B cell (primary cell): Measurements from ENCODE around the gene DCLK1. TPM values are rescaled to one million over a fixed set of nuclear protein-coding genes. Genes with fewer than 3 reads are reported as not detected.

Experiments used
- ATAC-seq: fragments of 200-7000 bp; cut with Tn5 transposase; one replicate; pipeline ENCODE4 v1.10.0; 2021; ENCODE audit warnings: low read depth, mild to moderate bottlenecking, moderate number of reproducible peaks, moderate library complexity
- CTCF ChIA-PET: fragments of 350-600 bp; sonication (Branson Sonifier 250); formaldehyde crosslinking; loops from one replicate; lab custom pipeline; 2021; ENCODE audit warnings: antibody characterized with exemption, inconsistent platforms; lab: Charles Lee
- POLR2A ChIA-PET: fragments of 350-600 bp; sonication (Branson Sonifier 250); formaldehyde crosslinking; loops from one replicate; lab custom pipeline; 2021; ENCODE audit warnings: antibody characterized with exemption; lab: Charles Lee
- DNase-seq: peaks from one replicate; pipeline ENCODE4 v3.0.0; 2013
- H2AFZ ChIP-seq: 2 replicates; pipeline ENCODE4 v1.6.1; 2012; ENCODE audit warnings: mild to moderate bottlenecking, low read depth, low read length; ENCODE audit not compliant: insufficient read depth, poor library complexity, severe bottlenecking
- H3K27ac ChIP-seq, 2 donors: 1 replicate in 1 of 2; 2 replicates in 1 of 2; pipeline ENCODE4 v1.5.1; 2012 to 2013; ENCODE audit warnings: low read length in 2 of 2, mild to moderate bottlenecking in 2 of 2, moderate library complexity in 1 of 2
- H3K27me3 ChIP-seq, 4 experiments: fragments of 200-600 bp in 1 of 4; sonication (generic) in 1 of 4; replicated peaks in 1 of 4; 1 replicate in 2 of 4; 2 replicates in 2 of 4; pipeline versions ENCODE4 v1.6.1 to v1.7.0; 2013 to 2016; ENCODE audit warnings: low read length in 3 of 4, mild to moderate bottlenecking in 2 of 4, mixed read lengths in 1 of 4, moderate library complexity in 1 of 4; ENCODE audit not compliant: insufficient read depth in 4 of 4, control insufficient read depth in 3 of 4; ENCODE audit errors: control extremely low read depth in 1 of 4
- H3K36me3 ChIP-seq, 2 experiments: replicated peaks in 1 of 2; 1 replicate in 1 of 2; 2 replicates in 1 of 2; pipeline versions ENCODE4 v1.6.1 to v1.7.1; 2013; ENCODE audit warnings: low read length in 1 of 2; ENCODE audit not compliant: insufficient read depth in 2 of 2, control insufficient read depth in 1 of 2; ENCODE audit errors: control extremely low read depth in 1 of 2, extremely low read depth in 1 of 2
- H3K4me1 ChIP-seq, 2 donors: fragments of 200-600 bp in 1 of 2; sonication (generic) in 1 of 2; 1 replicate in 1 of 2; 2 replicates in 1 of 2; pipeline versions ENCODE4 v1.5.1 to v1.6.1; 2013 to 2017; ENCODE audit warnings: low read length in 2 of 2; ENCODE audit not compliant: control insufficient read depth in 2 of 2, insufficient read depth in 2 of 2
- H3K4me2 ChIP-seq: replicated peaks from 2 replicates; pipeline ENCODE3; 2012; ENCODE audit warnings: mild to moderate bottlenecking, low read depth, low read length; ENCODE audit not compliant: poor library complexity, severe bottlenecking
- H3K4me3 ChIP-seq, 5 experiments: fragments of 200-600 bp in 1 of 5; sonication (generic) in 1 of 5; 1 replicate in 3 of 5; 2 replicates in 2 of 5; pipeline versions ENCODE4 v1.5.1 to v1.7.0; 2011 to 2016; ENCODE audit warnings: low read length in 4 of 5, mild to moderate bottlenecking in 4 of 5, low read depth in 2 of 5, control low read depth in 1 of 5, moderate library complexity in 1 of 5; ENCODE audit not compliant: insufficient read depth in 1 of 5; ENCODE audit errors: control extremely low read depth in 1 of 5, extremely low read depth in 1 of 5
- H3K79me2 ChIP-seq: fragments of 200-600 bp; sonication (generic); one replicate; pipeline ENCODE4 v1.6.0; 2016; ENCODE audit warnings: low read length; ENCODE audit not compliant: control insufficient read depth, insufficient read depth
- H3K9ac ChIP-seq: fragments of 200-600 bp; sonication (generic); 2 replicates; pipeline ENCODE4 v1.6.1; 2017; ENCODE audit warnings: mild to moderate bottlenecking, low read length, moderate library complexity
- H3K9me3 ChIP-seq, 3 donors: one replicate each; pipeline versions ENCODE4 v1.6.1 to v1.7.1; 2013; ENCODE audit warnings: low read length in 2 of 3; ENCODE audit not compliant: control insufficient read depth in 2 of 3, insufficient read depth in 1 of 3; ENCODE audit errors: control extremely low read depth in 1 of 3
- H4K20me1 ChIP-seq: 2 replicates; pipeline ENCODE4 v1.6.0; 2012; ENCODE audit warnings: mild to moderate bottlenecking, low read length; ENCODE audit not compliant: insufficient read depth, control insufficient read depth, poor library complexity, severe bottlenecking
- H3K27ac Mint-ChIP-seq: one replicate; pipeline ENCODE4 v1.8.0; 2021; ENCODE audit warnings: mixed read lengths
- H3K27me3 Mint-ChIP-seq: one replicate; pipeline ENCODE4 v1.8.0; 2021; ENCODE audit warnings: mixed read lengths
- H3K4me1 Mint-ChIP-seq: one replicate; pipeline ENCODE4 v1.8.0; 2021; ENCODE audit warnings: mixed read lengths
- H3K4me3 Mint-ChIP-seq: one replicate; pipeline ENCODE4 v1.8.0; 2021; ENCODE audit warnings: mixed read lengths
- H3K9me3 Mint-ChIP-seq: one replicate; pipeline ENCODE4 v1.8.0; 2022; ENCODE audit warnings: mixed read lengths; ENCODE audit not compliant: insufficient read depth
- EZH2 ChIP-seq: IDR thresholded peaks from 2 replicates; pipeline ENCODE4 v1.6.1; 2012; ENCODE audit warnings: borderline replicate concordance, low read depth, mild to moderate bottlenecking, moderate library complexity, low read length; ENCODE audit not compliant: insufficient read depth, poor library complexity, severe bottlenecking
- WGBS: methylation state at CpG from one replicate; pipeline ENCODE4 v1.1.5; 2013; ENCODE audit warnings: missing lambda C conversion rate; ENCODE audit not compliant: insufficient coverage; 5-methylcytosine and 5-hydroxymethylcytosine counted together
- intact Hi-C: fragments of 100-400 bp; cut with micrococcal nuclease; formaldehyde crosslinking; loops from one replicate; pipeline ENCODE4 v1.10.0; 2022
- polyA plus RNA-seq: library from polyadenylated mRNA; depleted of rRNA; stranded (reverse); fragments of >200 nt; gene quantifications from 2 replicates; pipeline ENCODE4 v1.2.3, GENCODE V29; 2012
- total RNA-seq, 2 donors: library from RNA; stranded (reverse); fragments of 120-200 nt in 1 of 2; gene quantifications; 1 replicate in 1 of 2; 2 replicates in 1 of 2; pipeline versions ENCODE4 v1.2.3 to v1.2.4, GENCODE V29; 2013 to 2022
- TF ChIP-seq, protein P1 (sequence below): fragments of 200-600 bp; IDR thresholded peaks from one replicate; pipeline ENCODE4 v1.8.0; 2022; ENCODE audit warnings: antibody characterized with exemption, mild to moderate bottlenecking

Gene DCLK1
- total and polyA plus RNA-seq, 2 donors (not counting 1 experiment from before 2014, with no cell fraction given) = not detected

DNA sequence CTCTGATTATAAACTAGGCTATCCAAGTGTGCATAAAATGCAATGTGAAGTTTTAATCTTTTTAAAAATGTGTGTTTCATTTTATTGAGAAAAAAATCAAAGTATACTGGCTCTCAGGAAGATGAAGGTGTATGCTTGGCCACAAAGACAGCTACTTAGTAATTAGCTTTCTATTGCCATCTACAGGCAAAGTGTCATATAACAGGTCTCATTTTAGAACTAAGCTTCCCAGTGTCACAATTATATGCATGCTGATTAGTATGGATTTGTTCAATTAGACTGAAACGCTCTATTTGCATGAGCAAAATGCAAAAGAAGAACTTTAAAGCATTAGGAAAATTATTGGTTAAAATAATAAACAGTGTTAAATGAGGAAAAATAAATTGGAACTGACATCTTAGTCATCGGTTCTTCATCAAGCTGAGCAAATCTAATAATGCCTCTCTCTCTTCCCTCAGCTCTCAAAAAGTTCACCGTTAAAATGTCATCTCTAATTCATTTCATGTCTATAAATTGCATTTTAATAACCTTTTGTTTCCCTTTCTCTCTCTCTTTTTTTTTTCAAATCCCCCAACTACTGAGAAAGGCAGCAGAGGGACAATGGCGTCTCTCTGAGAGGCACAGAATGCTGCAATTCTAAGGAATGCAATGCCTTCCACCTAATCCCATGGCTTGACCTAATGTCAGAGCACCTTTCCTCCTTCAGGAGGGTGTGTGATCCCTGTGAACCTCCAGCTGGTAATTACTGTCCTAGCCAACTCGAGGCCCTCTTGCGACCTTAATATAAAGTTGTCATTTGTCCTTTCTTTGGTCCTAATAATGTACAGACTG is 341.6 kb downstream of the DCLK1 start:
- DNase-seq = no peak
- no peak for TF ChIP-seq EZH2
- TF ChIP-seq, protein P1, sequence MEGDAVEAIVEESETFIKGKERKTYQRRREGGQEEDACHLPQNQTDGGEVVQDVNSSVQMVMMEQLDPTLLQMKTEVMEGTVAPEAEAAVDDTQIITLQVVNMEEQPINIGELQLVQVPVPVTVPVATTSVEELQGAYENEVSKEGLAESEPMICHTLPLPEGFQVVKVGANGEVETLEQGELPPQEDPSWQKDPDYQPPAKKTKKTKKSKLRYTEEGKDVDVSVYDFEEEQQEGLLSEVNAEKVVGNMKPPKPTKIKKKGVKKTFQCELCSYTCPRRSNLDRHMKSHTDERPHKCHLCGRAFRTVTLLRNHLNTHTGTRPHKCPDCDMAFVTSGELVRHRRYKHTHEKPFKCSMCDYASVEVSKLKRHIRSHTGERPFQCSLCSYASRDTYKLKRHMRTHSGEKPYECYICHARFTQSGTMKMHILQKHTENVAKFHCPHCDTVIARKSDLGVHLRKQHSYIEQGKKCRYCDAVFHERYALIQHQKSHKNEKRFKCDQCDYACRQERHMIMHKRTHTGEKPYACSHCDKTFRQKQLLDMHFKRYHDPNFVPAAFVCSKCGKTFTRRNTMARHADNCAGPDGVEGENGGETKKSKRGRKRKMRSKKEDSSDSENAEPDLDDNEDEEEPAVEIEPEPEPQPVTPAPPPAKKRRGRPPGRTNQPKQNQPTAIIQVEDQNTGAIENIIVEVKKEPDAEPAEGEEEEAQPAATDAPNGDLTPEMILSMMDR = peak; percentile 34
- Histone ChIP-seq H3K4me3 (no peak overlapping the region), H3K4me2 (no peak overlapping the region), H3K27ac (no peak overlapping the region), H3K27me3 (no peaks in the 10 kb centered on the region), H2AFZ (no peak overlapping the region), H4K20me1 (no peaks in the 10 kb centered on the region), H3K36me3 (no peaks in the 10 kb centered on the region), H3K9me3 (no peaks in the 10 kb centered on the region), H3K4me1 (no peaks in the 10 kb centered on the region), H3K9ac (no peak overlapping the region), H3K79me2 (no peaks in the 10 kb centered on the region)
- no peak for ATAC-seq
- H3K27me3 Mint-ChIP-seq = no peaks in the 10 kb centered on the region
- POLR2A ChIA-PET = no interaction called here
- intact Hi-C loops = no loop called here
- CTCF ChIA-PET = no interaction called here
- H3K9me3 Mint-ChIP-seq = no peaks in the 10 kb centered on the region
- no peak overlapping the region for H3K4me3 Mint-ChIP-seq
- H3K4me1 Mint-ChIP-seq = no peaks in the 10 kb centered on the region
- no peak overlapping the region for H3K27ac Mint-ChIP-seq
- 100% methylated on average over 2 of the region's 6 CpGs for WGBS

DNA sequence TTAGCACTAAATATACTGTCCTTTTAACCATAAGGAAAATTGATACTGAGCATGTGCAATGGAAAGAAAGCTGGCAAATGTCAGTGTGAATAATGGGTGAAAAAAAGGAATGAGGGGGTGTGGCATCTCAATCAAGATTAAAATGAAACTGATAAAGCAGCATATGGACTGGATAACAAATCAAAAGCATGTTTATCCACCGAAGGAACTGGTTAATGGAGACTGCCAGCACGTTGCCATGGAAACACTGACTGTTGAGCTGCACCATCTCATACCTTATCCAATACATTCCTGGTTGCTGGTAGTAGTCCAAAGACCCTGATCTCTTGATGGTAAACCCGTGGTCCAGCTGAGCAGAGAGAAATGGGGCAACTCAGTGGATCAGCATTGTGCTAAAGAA is 343.2 kb downstream of the DCLK1 start:
- no peak for TF ChIP-seq EZH2
- TF ChIP-seq, protein P1 = no peak
- 74% methylated on average over 3 of the region's 3 CpGs for WGBS
- DNase-seq (no peak), ATAC-seq (no peak)
- Histone ChIP-seq H3K27ac (no peak overlapping the region), H3K79me2 (no peaks in the 10 kb centered on the region), H4K20me1 (no peaks in the 10 kb centered on the region), H3K4me1 (no peaks in the 10 kb centered on the region), H3K9ac (no peak overlapping the region), H3K9me3 (no peaks in the 10 kb centered on the region), H3K27me3 (no peaks in the 10 kb centered on the region), H3K36me3 (no peaks in the 10 kb centered on the region), H3K4me2 (no peak overlapping the region), H3K4me3 (no peak overlapping the region), H2AFZ (no peak overlapping the region)
- H3K4me1 Mint-ChIP-seq = no peaks in the 10 kb centered on the region
- ChIA-PET CTCF (no interaction called here), POLR2A (no interaction called here)
- H3K27ac Mint-ChIP-seq = no peak overlapping the region
- no peaks in the 10 kb centered on the region for H3K9me3 Mint-ChIP-seq
- no peaks in the 10 kb centered on the region for H3K27me3 Mint-ChIP-seq
- no peak overlapping the region for H3K4me3 Mint-ChIP-seq
- intact Hi-C loops = no loop called here
